Glutamatergic neuron (in vitro differentiated cells): ENCODE results near the gene UBAC1. TPM values are rescaled to one million over a fixed set of nuclear protein-coding genes. Genes with fewer than 3 reads are reported as not detected.

Source experiments
- DNase-seq: peaks from one replicate; pipeline ENCODE4 v3.0.0; 2022
- H3K27ac Mint-ChIP-seq: one replicate; pipeline ENCODE4 v1.8.0; 2020; ENCODE audit warnings: mild to moderate bottlenecking, mixed read lengths, inconsistent platforms; ENCODE audit not compliant: unreplicated experiment
- H3K27me3 Mint-ChIP-seq: one replicate; pipeline ENCODE4 v1.8.0; 2020; ENCODE audit warnings: mild to moderate bottlenecking, moderate library complexity, mixed read lengths, inconsistent platforms; ENCODE audit not compliant: unreplicated experiment
- H3K36me3 Mint-ChIP-seq: one replicate; pipeline ENCODE4 v1.8.0; 2020; ENCODE audit warnings: mild to moderate bottlenecking, mixed read lengths, inconsistent platforms; ENCODE audit not compliant: unreplicated experiment
- H3K4me1 Mint-ChIP-seq: one replicate; pipeline ENCODE4 v1.8.0; 2020; ENCODE audit warnings: mild to moderate bottlenecking, low read depth, mixed read lengths, inconsistent platforms; ENCODE audit not compliant: unreplicated experiment
- H3K4me3 Mint-ChIP-seq: one replicate; pipeline ENCODE4 v1.8.0; 2020; ENCODE audit warnings: mild to moderate bottlenecking, mixed read lengths, inconsistent platforms; ENCODE audit not compliant: unreplicated experiment
- H3K9me3 Mint-ChIP-seq: one replicate; pipeline ENCODE4 v1.8.0; 2020; ENCODE audit warnings: mild to moderate bottlenecking, moderate library complexity, mixed read lengths, inconsistent platforms; ENCODE audit not compliant: unreplicated experiment
- total RNA-seq: library from RNA; stranded (reverse); fragmentation: NEBNext Ultra II Directional; extraction: Animal tissue kit (Norgen Biotek cat#: 25700); gene quantifications from one replicate; pipeline ENCODE4 v1.2.1, GENCODE V29; 2021; ENCODE audit not compliant: unreplicated experiment
- TF ChIP-seq, protein P1 (sequence below): fragments of 200-600 bp; sonication (generic); IDR thresholded peaks from one replicate; pipeline ENCODE4 v1.5.0; 2021; ENCODE audit not compliant: partially characterized antibody, unreplicated experiment

UBAC1 gene
- total RNA-seq, 1 donor from 2014 or later, result 48.4 TPM

- peaks cover 8% of the 10 kb centered on the region for H3K27me3 Mint-ChIP-seq
- no peak for DNase-seq
- no peak overlapping the region for H3K27ac Mint-ChIP-seq
Measured at GRCh38 chr9:135928074-135928730, 33.0 kb downstream of the UBAC1 start.

GRCh38 chr9:135927195-135928013, 33.8 kb downstream of the UBAC1 start:
- no peak overlapping the region for H3K4me3 Mint-ChIP-seq
- H3K27ac Mint-ChIP-seq, result no peak overlapping the region

More at GRCh38 chr9:135928074-135928730, 33.0 kb downstream of the UBAC1 start:
- Mint-ChIP-seq H3K4me1 (no peaks in the 10 kb centered on the region), H3K36me3 (no peaks in the 10 kb centered on the region), H3K4me3 (no peak overlapping the region), H3K9me3 (peaks cover 8% of the 10 kb centered on the region)
- TF ChIP-seq, protein P1, sequence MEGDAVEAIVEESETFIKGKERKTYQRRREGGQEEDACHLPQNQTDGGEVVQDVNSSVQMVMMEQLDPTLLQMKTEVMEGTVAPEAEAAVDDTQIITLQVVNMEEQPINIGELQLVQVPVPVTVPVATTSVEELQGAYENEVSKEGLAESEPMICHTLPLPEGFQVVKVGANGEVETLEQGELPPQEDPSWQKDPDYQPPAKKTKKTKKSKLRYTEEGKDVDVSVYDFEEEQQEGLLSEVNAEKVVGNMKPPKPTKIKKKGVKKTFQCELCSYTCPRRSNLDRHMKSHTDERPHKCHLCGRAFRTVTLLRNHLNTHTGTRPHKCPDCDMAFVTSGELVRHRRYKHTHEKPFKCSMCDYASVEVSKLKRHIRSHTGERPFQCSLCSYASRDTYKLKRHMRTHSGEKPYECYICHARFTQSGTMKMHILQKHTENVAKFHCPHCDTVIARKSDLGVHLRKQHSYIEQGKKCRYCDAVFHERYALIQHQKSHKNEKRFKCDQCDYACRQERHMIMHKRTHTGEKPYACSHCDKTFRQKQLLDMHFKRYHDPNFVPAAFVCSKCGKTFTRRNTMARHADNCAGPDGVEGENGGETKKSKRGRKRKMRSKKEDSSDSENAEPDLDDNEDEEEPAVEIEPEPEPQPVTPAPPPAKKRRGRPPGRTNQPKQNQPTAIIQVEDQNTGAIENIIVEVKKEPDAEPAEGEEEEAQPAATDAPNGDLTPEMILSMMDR, result no peak

DNA sequence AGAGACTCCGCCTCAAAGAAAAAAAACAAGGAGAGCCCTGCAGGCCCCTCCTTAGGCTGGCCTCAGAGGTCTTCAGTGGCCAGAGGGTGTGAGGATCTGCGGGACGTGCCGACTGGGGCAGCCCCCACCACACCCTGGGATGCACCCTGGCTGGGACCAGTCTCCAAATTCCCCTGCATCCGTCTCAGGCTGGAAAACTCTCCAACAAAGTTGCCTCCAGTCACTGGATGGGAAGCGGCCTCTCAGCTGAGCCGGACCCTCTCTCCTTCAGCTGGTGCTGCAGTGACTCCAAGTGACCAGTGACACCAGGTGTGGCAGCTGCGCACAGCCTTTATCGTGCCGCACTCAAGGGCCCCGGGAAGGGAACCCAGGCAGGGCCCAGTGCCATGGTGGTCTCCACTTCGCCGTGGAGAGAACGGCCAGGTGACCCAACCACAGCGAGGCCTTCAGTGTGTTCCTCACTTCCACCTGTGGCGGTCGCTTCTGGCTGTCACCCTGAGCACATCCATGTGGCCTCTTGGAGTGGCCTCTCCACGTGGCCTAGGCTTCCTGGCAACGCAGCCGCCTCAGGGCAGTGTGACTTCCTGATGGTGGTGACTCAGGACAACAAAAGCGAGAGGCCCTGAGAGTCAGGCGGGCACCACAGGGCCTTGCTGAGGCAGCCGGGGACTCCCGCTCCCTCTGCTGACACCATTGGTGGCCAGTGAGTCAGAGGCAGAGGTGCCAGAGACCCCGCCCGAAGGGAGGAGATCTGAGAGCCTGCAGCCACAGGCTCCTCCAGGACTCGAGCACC, 34.6 kb downstream of the UBAC1 start:
- no peak overlapping the region for H3K27ac Mint-ChIP-seq
- TF ChIP-seq, protein P1, result no peak
- peaks cover 6% of the 10 kb centered on the region for H3K27me3 Mint-ChIP-seq
- peaks cover 6% of the 10 kb centered on the region for H3K9me3 Mint-ChIP-seq
- no peaks in the 10 kb centered on the region for H3K36me3 Mint-ChIP-seq
- H3K4me1 Mint-ChIP-seq, result no peaks in the 10 kb centered on the region
- no peak overlapping the region for H3K4me3 Mint-ChIP-seq
- no peak for DNase-seq

More at GRCh38 chr9:135927195-135928013, 33.8 kb downstream of the UBAC1 start:
- TF ChIP-seq, protein P1, result no peak
- no peak for DNase-seq
- Mint-ChIP-seq H3K36me3 (no peaks in the 10 kb centered on the region), H3K27me3 (peaks cover 6% of the 10 kb centered on the region), H3K9me3 (peaks cover 8% of the 10 kb centered on the region), H3K4me1 (no peaks in the 10 kb centered on the region)

DNA sequence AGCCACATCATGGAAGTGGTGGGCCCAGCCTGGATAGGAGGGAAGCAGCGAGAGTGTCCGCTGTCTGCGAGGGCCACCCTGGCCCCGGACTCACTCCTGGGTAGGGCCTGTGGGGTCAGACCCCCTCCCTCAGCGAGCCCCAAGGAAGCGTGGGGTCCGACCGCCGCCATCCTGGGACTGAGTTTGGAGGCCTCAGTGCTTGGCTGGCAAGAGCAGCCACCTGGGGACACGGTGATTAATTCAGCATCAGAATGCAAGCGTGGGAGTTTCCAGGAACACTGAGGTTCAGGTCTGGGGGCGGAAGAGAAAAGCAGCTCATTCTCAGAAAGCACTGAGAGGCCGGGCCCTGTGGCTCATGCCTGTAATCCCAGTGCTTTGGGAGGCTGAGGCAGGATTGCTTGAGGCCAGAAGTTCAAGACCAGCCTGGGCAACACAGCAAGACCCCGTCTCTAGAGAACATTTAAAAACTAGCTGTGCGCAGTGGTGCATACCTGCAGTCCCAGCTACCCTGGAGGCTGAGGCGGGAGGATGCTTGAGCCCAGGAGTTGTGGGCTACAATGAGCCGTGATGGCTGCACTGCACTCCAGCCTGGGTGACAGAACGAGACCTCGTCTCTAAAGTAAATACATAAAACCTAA, 35.6 kb downstream of the UBAC1 start:
- Mint-ChIP-seq H3K36me3 (no peaks in the 10 kb centered on the region), H3K27ac (no peak overlapping the region), H3K9me3 (peaks cover 4% of the 10 kb centered on the region), H3K4me3 (no peak overlapping the region), H3K27me3 (peaks cover 6% of the 10 kb centered on the region), H3K4me1 (peaks cover 2% of the 10 kb centered on the region)
- TF ChIP-seq, protein P1, result no peak
- no peak for DNase-seq
